Measurements from ENCODE around the gene GDF2.

The GDF2 gene

DNA sequence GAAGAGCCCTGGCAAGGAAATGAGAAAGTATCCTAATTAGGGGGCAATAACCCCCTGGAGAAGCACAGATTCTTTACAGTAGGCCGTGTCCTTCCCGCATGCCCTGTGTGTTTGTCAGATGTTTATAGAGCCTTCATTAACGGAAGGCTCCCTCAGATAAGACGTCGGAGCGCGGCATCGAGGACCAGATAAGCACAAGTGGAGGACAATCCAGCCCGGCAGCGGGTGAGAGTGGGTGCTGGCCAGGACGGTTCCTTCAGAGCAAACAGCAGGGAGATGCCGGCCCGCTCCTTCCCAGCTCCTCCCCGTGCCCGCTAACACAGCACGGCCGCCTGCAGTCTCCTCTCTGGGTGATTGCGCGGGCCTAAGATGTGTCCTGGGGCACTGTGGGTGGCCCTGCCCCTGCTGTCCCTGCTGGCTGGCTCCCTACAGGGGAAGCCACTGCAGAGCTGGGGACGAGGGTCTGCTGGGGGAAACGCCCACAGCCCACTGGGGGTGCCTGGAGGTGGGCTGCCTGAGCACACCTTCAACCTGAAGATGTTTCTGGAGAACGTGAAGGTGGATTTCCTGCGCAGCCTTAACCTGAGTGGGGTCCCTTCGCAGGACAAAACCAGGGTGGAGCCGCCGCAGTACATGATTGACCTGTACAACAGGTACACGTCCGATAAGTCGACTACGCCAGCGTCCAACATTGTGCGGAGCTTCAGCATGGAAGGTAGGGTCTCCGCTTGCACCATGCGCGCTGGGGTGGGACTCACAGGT, at the start of gene GDF2:
GDF2 (plus strand) TSS at position 155 of the 762 bp plus-strand sequence; CDS start at position 370, 215 bp downstream.
- no peak for DNase-seq (ENCODE audit: low read depth in 1 of 2, low spot score in 1 of 2)

DNA sequence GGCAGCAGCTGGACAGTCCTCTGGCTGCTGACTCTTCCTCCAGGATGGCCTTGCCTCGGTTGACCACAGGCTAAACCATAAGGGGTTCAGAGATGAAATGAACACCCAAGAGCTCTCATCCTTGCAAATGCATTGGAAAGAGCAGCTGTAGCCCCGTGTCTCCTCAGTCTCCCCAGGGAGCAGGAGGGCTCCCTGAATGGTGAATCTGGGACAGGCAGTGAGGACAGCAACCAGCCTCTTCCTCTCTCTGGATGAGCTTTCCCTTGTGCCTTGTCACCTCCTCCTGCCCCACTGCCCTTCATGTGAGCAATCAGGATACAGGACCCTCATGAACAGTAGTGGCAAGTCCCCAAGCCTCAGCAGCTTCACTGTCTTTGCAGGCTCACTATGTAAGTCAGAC, 46.2 kb upstream of the GDF2 start:
- DNase-seq (ENCODE audit: low read depth in 1 of 2, low spot score in 1 of 2): no peak

DNA sequence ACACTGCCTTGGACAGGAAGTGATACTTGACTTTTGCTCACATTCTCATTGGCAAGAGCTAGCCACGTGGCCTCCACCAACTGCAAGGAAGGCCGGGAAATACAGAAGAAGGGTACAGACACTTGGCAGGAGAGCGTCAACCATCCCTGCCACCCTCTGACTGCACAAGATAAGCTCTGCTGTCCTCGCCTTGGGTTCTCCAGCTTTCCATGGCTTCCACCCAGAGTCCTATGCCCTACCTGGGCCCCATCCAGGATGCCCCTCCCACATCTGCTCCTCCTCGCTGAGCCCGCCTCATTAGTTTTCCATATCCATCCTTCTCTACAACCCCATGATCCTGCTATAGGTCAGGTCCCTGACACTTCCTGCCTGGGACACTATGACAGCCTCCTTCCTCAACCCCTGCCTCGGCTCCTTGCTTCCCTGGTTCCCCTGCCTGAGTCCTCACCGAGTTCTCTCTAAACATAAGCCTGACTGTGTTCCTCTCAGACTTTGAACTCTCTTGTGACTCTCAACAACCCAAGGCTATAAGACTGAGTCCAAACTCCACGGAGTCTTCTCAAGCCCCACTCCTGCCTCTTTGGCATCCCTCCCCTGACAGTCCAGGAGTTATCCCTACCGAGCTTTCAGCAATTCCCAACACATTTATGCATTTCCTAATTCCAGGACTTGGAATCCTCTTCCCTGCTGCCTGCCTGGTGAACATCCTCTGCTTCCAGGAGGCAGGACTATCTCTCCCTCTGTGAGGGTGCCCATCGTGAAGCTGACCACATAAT, 45.5 kb upstream of the GDF2 start:
- DNase-seq (ENCODE audit: low read depth in 1 of 2, low spot score in 1 of 2): no peak

DNA sequence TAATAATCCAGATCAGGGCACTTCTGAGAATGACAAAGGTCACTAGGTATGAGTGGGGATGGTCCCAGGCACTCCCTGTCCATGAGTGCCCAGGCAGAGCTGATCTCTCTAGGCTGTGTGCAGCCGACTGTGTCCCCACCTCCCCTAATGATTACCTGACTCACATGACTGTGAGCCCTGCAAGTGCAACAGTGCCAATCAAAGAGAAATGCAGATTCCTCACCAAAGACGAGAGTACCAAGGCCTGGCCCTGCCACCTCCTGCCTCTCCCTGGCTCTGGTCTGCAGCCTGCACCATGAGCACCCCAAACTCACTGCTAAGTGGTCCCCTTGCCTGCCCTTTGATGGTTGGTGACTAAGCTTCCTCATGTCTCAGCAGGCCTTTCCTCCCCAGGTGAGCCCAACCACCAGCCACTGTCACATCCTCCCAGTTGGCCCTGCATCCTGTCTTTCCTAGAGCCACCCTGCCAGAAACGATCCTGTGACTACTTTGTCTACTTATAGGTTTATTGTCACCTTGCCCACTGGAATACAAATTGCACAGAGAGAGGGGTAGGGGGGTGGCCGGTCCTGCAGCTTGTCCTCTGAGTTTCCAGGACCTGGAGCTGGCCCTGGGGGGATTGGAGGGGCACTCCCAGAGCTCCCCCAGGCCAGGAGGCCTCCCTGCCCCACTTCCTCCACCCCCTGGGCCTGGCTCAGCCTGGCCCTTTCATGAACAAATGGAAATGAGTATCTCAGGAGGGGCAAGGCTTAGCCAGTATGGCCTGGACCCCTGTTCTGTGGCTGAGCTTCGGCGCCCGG, 44.7 kb upstream of the GDF2 start:
- peak in 1 of 2 donors; percentile 32 for DNase-seq (ENCODE audit: low read depth in 1 of 2, low spot score in 1 of 2)

- no peak for DNase-seq (ENCODE audit: low read depth in 1 of 2, low spot score in 1 of 2)
These were observed 44.1 kb upstream of the GDF2 start for GRCh38 chr10:47278152-47278473.

GRCh38 chr10:47278720-47279119, 43.5 kb upstream of the GDF2 start:
- DNase-seq (ENCODE audit: low read depth in 1 of 2, low spot score in 1 of 2): no peak

- DNase-seq (ENCODE audit: low read depth in 1 of 2, low spot score in 1 of 2): no peak
These were observed 43.0 kb upstream of the GDF2 start for GRCh38 chr10:47279276-47279675.

DNA sequence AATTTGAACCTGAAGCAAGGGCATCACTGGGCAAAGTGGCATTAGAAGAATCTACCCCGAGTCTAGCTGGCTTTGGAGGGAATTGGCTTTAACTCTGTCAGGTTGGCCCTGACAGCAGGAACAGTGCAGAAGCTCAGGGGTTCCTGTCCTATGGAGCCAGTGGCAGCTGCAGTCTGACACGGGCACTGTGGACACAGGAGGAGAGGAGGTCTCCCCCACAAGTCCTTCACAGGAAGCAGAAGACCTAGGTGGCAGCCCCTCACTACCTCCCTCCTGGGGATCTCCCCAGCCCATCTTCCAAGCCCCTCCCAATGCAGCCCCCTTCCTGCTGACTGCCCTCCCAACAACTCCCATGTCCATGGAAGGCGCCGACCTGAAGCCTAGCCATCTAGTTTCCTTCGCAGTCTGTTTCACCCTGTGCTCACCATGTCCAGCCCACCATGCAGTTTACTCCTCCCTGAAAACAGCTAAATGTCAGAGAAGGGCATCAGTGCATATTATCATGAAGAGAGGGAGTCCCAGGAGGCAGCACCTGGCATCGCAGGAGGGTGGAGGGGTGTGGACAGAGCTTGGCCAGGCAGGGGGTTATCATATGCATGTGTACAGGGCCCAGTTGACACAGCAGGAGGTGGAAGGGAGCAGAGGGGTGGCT, 40.1 kb upstream of the GDF2 start:
- no peak for DNase-seq (ENCODE audit: low read depth in 1 of 2, low spot score in 1 of 2)

DNA sequence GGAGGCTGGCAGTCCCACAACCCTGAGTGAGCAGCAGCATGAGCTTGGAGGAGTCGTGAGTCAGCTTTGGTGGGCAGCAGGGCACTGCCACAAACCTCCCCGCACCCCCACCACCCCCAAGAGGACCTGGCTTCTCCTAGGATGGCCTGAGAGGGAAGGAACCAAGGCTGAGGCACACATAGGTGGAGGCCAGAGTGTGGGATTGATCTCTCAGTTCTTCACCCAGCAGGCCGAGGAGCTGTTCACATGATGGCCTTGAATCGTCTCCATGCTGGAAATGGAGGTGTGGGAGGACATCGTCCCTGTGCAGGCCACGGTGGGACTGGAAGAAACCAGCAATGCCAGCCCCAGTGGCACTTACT, 39.6 kb upstream of the GDF2 start:
- DNase-seq (ENCODE audit: low read depth in 1 of 2, low spot score in 1 of 2): no peak

- no peak for DNase-seq (ENCODE audit: low read depth in 1 of 2, low spot score in 1 of 2)
These were observed 39.1 kb upstream of the GDF2 start for GRCh38 chr10:47283101-47283630.

GRCh38 chr10:47283848-47284247, 38.4 kb upstream of the GDF2 start:
- DNase-seq (ENCODE audit: low read depth in 1 of 2, low spot score in 1 of 2): no peak

- DNase-seq (ENCODE audit: low read depth in 1 of 2, low spot score in 1 of 2): no peak
These were observed 36.7 kb upstream of the GDF2 start for GRCh38 chr10:47285381-47286115.

DNA sequence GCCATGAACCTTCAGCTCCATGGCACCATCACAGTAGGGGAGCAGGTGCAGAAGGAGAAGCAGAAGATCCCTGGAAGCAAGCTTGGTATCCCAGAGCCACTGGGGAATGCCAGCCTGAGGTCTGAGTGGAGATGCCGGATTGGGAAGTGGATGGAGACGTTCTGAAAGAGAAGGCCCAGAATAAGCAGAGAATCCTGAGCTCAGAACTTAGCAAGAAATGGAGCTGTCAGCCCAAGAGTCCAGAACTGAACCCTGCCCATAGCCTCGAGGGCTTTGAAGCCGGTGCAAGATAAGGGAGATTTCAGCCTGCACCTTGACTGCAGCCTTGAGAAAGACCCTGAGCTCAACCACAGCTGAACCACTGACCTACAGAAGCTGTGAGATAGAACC, 36.1 kb upstream of the GDF2 start:
- DNase-seq (ENCODE audit: low read depth in 1 of 2, low spot score in 1 of 2): no peak

- no peak for DNase-seq (ENCODE audit: low read depth in 1 of 2, low spot score in 1 of 2)
These were observed 35.5 kb upstream of the GDF2 start for GRCh38 chr10:47286591-47287315.

GRCh38 chr10:47287365-47287802, 34.9 kb upstream of the GDF2 start:
- no peak for DNase-seq (ENCODE audit: low read depth in 1 of 2, low spot score in 1 of 2)

- no peak for DNase-seq (ENCODE audit: low read depth in 1 of 2, low spot score in 1 of 2)
These were observed 34.4 kb upstream of the GDF2 start for GRCh38 chr10:47287805-47288204.

- no peak for DNase-seq (ENCODE audit: low read depth in 1 of 2, low spot score in 1 of 2)
These were observed 34.0 kb upstream of the GDF2 start for GRCh38 chr10:47288236-47288635.

DNA sequence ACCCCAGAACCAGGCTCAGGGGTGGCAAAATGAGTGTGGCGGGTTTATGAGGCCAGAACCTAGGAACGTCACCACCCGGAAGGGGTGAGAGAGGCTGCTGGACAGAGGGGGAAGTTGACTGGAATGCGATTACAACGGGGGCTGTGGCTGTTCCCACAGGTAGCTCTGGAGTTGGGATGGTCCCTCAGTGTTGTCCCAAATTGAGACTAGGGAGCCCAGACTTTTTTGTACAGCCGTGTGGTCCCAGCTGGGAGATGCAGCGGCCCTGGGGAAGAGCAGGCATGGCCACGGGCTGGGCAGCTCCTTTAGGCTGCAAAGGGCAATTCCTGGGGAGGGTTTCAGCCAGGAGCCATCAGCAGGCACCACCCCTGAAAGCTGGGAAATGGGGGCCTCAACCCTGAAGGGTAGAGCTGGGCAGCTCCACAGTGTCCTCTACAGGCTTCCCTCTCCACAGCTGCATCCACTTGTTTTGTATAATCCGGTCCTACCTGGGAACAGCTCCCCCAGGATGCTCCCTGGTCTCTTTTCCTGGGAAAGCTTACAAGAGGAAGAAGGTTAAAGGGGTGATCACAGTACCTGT, 33.2 kb upstream of the GDF2 start:
- DNase-seq (ENCODE audit: low read depth in 1 of 2, low spot score in 1 of 2): no peak

GRCh38 chr10:47289921-47290320, 32.3 kb upstream of the GDF2 start:
- no peak for DNase-seq (ENCODE audit: low read depth in 1 of 2, low spot score in 1 of 2)

Data from activated CD4-positive, alpha-beta T cell treated with anti-CD3 and anti-CD28 coated beads, Interleukin-2, amount 50 U/mL, for 24 hours (primary cell).